Right lobe of liver (tissue), 4 donors: ENCODE measurements around the gene HELT.

Experiments
- POLR2A ChIP-seq: fragments of 450-650 bp; IDR thresholded peaks from one replicate; pipeline ENCODE4 v1.6.1; 2017; ENCODE audit warnings: antibody characterized with exemption, mild to moderate bottlenecking
- TF ChIP-seq, protein P1 (sequence below), 4 donors: fragments of 200-600 bp in 3 of 4; fragments of 450-650 bp in 1 of 4; IDR thresholded peaks; one replicate each; pipeline versions ENCODE4 v1.5.1 to v1.8.0; 2016 to 2022; ENCODE audit warnings: antibody characterized with exemption in 4 of 4, mild to moderate bottlenecking in 2 of 4
- donor health status: DM: no; HTN: no; CAD: no.
- donor health status: DM: no; HTN: no; CAD: no.
- donor health status: DM: no; HTN: yes; CAD: no.

DNA sequence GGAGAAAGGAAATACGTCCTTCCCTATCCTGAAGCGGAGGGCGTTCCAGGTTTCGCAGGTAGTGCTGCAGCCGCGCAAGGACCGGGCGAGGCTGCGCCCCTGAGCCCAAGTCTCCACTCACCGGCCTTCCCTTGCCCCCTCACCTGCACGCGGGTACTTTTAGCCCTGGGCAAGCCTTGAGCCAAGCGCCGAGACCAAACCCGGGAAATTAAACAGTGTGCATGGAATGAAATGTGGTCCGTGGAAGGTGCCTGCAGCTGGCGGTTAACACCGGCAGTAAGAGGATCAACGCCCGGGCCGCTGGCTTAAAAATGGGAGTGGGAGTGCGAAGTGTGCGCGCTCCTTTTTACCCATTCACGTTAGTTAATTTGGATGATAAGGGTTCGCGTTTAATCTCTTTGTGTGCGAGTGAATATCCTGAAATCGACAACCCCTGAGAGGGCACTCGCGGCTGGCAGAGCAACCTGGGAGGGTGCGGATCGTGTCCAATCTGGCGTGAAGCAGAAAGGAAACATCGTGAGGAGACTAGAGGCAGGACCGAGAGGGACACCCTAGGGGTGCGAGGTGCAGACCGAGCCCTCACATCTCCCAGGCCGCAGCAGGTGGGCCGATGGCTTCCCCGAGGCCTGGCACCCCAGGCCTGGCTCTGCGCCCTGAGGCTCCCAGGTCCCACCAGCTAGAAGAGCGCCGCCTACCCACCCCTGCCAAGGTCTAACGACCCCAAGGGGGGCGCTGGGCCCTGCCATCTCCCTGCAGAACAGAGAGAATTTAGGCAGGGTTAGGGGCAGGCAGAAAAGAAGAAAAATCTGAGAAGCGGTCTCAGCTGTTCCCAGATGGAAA is 2.0 kb upstream of the HELT start:
- TF ChIP-seq, protein P1, sequence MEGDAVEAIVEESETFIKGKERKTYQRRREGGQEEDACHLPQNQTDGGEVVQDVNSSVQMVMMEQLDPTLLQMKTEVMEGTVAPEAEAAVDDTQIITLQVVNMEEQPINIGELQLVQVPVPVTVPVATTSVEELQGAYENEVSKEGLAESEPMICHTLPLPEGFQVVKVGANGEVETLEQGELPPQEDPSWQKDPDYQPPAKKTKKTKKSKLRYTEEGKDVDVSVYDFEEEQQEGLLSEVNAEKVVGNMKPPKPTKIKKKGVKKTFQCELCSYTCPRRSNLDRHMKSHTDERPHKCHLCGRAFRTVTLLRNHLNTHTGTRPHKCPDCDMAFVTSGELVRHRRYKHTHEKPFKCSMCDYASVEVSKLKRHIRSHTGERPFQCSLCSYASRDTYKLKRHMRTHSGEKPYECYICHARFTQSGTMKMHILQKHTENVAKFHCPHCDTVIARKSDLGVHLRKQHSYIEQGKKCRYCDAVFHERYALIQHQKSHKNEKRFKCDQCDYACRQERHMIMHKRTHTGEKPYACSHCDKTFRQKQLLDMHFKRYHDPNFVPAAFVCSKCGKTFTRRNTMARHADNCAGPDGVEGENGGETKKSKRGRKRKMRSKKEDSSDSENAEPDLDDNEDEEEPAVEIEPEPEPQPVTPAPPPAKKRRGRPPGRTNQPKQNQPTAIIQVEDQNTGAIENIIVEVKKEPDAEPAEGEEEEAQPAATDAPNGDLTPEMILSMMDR (IDR thresholded peaks at IDR 0.05): no peak
- TF ChIP-seq POLR2A: no peak
